GM12878 (cell line): ENCODE results near the gene GPR68. TPM values are rescaled to one million over a fixed set of nuclear protein-coding genes. Genes with fewer than 3 reads are reported as not detected.

Source experiments
- JUNB ChIP-seq: IDR thresholded peaks from 2 replicates; pipeline ENCODE4 v1.6.1; 2016; ENCODE audit warnings: antibody characterized with exemption, mild to moderate bottlenecking
- NBN ChIP-seq: fragments of 450-650 bp; IDR thresholded peaks from 2 replicates; pipeline ENCODE4 v1.6.1; 2016
- polyA plus RNA-seq, 11 experiments: library from polyadenylated mRNA; depleted of rRNA in 4 of 11; unstranded in 6 of 11; stranded (reverse) in 5 of 11; fragments of >200 nt; fragmentation: Nextera tagmentation in 4 of 11; fragmentation: Illumina TruSeq in 1 of 11; extraction: Ambion mirVana in 4 of 11; extraction: Trizol in 1 of 11; gene quantifications; 1 replicate in 1 of 11; 2 replicates in 10 of 11; pipeline versions ENCODE4 v1.2.1 to v1.2.3, GENCODE V29; 2011 to 2016; ENCODE audit warnings: inconsistent platforms in 2 of 11, missing spikeins in 2 of 11, low read depth in 1 of 11
- total RNA-seq, 4 experiments: library from RNA; depleted of rRNA in 3 of 4; stranded (reverse); fragments of >200 nt in 3 of 4; fragmentation: Illumina TruSeq in 1 of 4; extraction: Trizol in 1 of 4; gene quantifications; 2 replicates each; pipeline versions ENCODE4 v1.2.1 to v1.2.3, GENCODE V29; 2013 to 2021
- TF ChIP-seq, protein P1 (sequence below): IDR thresholded peaks from 2 replicates; pipeline ENCODE4 v1.6.1; 2012; ENCODE audit warnings: improper control_type of control experiment, low read depth, low read length; ENCODE audit not compliant: insufficient replicate concordance
- TF ChIP-seq, protein P2 (sequence below): fragments of 150-350 bp; IDR thresholded peaks from 2 replicates; pipeline ENCODE4 v1.6.1; 2016; ENCODE audit warnings: low read depth, low read length

Gene GPR68
- total and polyA plus RNA-seq, 10 of the 15 experiments (the other 5 are each of a cell fraction or from before 2014, with no cell fraction given): 0.06 to 3.4 (median 1.8) TPM

DNA sequence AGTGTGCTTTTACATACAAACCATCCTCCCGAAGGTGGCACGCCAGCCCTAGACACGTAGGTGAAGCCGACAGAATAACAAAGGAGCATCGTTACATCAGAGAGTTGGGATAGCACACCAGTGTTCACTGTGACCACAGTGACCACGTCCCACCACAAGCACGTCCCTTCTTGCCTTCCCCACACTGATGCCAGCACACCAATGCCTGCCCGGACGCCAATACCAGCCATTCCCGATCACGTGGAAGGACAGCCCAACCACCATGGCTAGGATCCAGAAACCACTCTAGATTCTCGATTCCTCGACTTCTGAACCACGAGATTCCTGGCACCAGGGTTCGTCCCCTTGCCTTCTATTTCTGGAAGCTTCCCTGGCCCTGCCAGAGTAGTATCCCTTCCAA lies 48.0 kb upstream of the GPR68 start (continued):
- TF ChIP-seq, protein P1, sequence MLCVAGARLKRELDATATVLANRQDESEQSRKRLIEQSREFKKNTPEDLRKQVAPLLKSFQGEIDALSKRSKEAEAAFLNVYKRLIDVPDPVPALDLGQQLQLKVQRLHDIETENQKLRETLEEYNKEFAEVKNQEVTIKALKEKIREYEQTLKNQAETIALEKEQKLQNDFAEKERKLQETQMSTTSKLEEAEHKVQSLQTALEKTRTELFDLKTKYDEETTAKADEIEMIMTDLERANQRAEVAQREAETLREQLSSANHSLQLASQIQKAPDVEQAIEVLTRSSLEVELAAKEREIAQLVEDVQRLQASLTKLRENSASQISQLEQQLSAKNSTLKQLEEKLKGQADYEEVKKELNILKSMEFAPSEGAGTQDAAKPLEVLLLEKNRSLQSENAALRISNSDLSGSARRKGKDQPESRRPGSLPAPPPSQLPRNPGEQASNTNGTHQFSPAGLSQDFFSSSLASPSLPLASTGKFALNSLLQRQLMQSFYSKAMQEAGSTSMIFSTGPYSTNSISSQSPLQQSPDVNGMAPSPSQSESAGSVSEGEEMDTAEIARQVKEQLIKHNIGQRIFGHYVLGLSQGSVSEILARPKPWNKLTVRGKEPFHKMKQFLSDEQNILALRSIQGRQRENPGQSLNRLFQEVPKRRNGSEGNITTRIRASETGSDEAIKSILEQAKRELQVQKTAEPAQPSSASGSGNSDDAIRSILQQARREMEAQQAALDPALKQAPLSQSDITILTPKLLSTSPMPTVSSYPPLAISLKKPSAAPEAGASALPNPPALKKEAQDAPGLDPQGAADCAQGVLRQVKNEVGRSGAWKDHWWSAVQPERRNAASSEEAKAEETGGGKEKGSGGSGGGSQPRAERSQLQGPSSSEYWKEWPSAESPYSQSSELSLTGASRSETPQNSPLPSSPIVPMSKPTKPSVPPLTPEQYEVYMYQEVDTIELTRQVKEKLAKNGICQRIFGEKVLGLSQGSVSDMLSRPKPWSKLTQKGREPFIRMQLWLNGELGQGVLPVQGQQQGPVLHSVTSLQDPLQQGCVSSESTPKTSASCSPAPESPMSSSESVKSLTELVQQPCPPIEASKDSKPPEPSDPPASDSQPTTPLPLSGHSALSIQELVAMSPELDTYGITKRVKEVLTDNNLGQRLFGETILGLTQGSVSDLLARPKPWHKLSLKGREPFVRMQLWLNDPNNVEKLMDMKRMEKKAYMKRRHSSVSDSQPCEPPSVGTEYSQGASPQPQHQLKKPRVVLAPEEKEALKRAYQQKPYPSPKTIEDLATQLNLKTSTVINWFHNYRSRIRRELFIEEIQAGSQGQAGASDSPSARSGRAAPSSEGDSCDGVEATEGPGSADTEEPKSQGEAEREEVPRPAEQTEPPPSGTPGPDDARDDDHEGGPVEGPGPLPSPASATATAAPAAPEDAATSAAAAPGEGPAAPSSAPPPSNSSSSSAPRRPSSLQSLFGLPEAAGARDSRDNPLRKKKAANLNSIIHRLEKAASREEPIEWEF: no peak
- TF ChIP-seq, protein P2, sequence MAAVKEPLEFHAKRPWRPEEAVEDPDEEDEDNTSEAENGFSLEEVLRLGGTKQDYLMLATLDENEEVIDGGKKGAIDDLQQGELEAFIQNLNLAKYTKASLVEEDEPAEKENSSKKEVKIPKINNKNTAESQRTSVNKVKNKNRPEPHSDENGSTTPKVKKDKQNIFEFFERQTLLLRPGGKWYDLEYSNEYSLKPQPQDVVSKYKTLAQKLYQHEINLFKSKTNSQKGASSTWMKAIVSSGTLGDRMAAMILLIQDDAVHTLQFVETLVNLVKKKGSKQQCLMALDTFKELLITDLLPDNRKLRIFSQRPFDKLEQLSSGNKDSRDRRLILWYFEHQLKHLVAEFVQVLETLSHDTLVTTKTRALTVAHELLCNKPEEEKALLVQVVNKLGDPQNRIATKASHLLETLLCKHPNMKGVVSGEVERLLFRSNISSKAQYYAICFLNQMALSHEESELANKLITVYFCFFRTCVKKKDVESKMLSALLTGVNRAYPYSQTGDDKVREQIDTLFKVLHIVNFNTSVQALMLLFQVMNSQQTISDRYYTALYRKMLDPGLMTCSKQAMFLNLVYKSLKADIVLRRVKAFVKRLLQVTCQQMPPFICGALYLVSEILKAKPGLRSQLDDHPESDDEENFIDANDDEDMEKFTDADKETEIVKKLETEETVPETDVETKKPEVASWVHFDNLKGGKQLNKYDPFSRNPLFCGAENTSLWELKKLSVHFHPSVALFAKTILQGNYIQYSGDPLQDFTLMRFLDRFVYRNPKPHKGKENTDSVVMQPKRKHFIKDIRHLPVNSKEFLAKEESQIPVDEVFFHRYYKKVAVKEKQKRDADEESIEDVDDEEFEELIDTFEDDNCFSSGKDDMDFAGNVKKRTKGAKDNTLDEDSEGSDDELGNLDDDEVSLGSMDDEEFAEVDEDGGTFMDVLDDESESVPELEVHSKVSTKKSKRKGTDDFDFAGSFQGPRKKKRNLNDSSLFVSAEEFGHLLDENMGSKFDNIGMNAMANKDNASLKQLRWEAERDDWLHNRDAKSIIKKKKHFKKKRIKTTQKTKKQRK: no peak
- TF ChIP-seq JUNB (no peak), NBN (no peak)
